Retinal pigment epithelial cell (primary cell): Measurements from ENCODE around the gene PRORP.

Experiments used
- DNase-seq: peaks from one replicate; pipeline ENCODE4 v3.0.0-alpha.2; 2010; ENCODE audit warnings: low read depth
- H3K4me3 ChIP-seq: 2 replicates; pipeline ENCODE4 v1.5.1; 2011; ENCODE audit warnings: mild to moderate bottlenecking, low read length, control low read depth, moderate library complexity
- CTCF ChIP-seq: conservative IDR thresholded peaks from 2 replicates; pipeline ENCODE4 v1.5.1; 2011; ENCODE audit warnings: low read depth, low read length, control low read depth, inconsistent platforms

PRORP gene

GRCh38 chr14:35121026-35121886, 1.1 kb upstream of the PRORP start:
- peak overlapping the region; percentile 96 for H3K4me3 ChIP-seq
- no peak for TF ChIP-seq CTCF
- DNase-seq: no peak

GRCh38 chr14:35122696-35123387, 490 bp downstream of the PRORP start:
- peak overlapping the region; percentile 96 for H3K4me3 ChIP-seq
- TF ChIP-seq CTCF: no peak
- peak; percentile 25 for DNase-seq

GRCh38 chr14:35123388-35123703, 994 bp downstream of the PRORP start:
- H3K4me3 ChIP-seq: peak overlapping the region; percentile 96
- no peak for DNase-seq
- TF ChIP-seq CTCF: no peak

- DNase-seq: no peak
- no peak for TF ChIP-seq CTCF
- H3K4me3 ChIP-seq: no peak overlapping the region
Observed at GRCh38 chr14:35124127-35124526, 1.8 kb downstream of the PRORP start.

GRCh38 chr14:35133542-35134328, 11.4 kb downstream of the PRORP start:
- H3K4me3 ChIP-seq: no peak overlapping the region

More at GRCh38 chr14:35133542-35134328, 11.4 kb downstream of the PRORP start:
- DNase-seq: no peak
- TF ChIP-seq CTCF: no peak
